ENCODE measurements around the gene CCNA1.

The CCNA1 gene
- 0.20 to 0.35 reads per million in 2 donors for total RNA-seq

- DNase-seq = no peak
Observed at GRCh38 chr13:36432106-36432544, at the start of gene CCNA1. CCNA1 (plus strand) TSS chr13:36432495; CDS start chr13:36433057, 562 bp downstream.

GRCh38 chr13:36385489-36385888, 46.8 kb upstream of the CCNA1 start:
- no peak for DNase-seq

GRCh38 chr13:36395280-36395679, 37.0 kb upstream of the CCNA1 start:
- DNase-seq = no peak

- DNase-seq = no peak
Observed at GRCh38 chr13:36405151-36405550, 27.1 kb upstream of the CCNA1 start.

GRCh38 chr13:36412736-36413135, 19.6 kb upstream of the CCNA1 start:
- DNase-seq = no peak

GRCh38 chr13:36413161-36413560, 19.1 kb upstream of the CCNA1 start:
- DNase-seq = no peak

- DNase-seq = no peak
Observed at GRCh38 chr13:36414461-36414860, 17.8 kb upstream of the CCNA1 start.

- DNase-seq = no peak
Observed at GRCh38 chr13:36417331-36417730, 15.0 kb upstream of the CCNA1 start.

- DNase-seq = no peak
Observed at GRCh38 chr13:36418022-36418805, 14.1 kb upstream of the CCNA1 start.

- DNase-seq = no peak
Observed at GRCh38 chr13:36420437-36420891, 11.8 kb upstream of the CCNA1 start.

GRCh38 chr13:36421447-36421846, 10.8 kb upstream of the CCNA1 start:
- DNase-seq = no peak

GRCh38 chr13:36428086-36428485, 4.2 kb upstream of the CCNA1 start:
- no peak for DNase-seq

- no peak for DNase-seq
Observed at GRCh38 chr13:36430247-36431203, 1.8 kb upstream of the CCNA1 start.

GRCh38 chr13:36431204-36432105, 840 bp upstream of the CCNA1 start:
- DNase-seq = no peak

GRCh38 chr13:36436811-36437210, 4.5 kb downstream of the CCNA1 start:
- DNase-seq = no peak

GRCh38 chr13:36438594-36439483, 6.5 kb downstream of the CCNA1 start:
- no peak for DNase-seq

- no peak for DNase-seq
Observed at GRCh38 chr13:36445278-36445677, 13.0 kb downstream of the CCNA1 start.

GRCh38 chr13:36445891-36446351, 13.6 kb downstream of the CCNA1 start:
- no peak for DNase-seq

- DNase-seq = no peak
Observed at GRCh38 chr13:36447501-36447900, 15.2 kb downstream of the CCNA1 start.

- no peak for DNase-seq
Observed at GRCh38 chr13:36450534-36450933, 18.2 kb downstream of the CCNA1 start.

- DNase-seq = no peak
Observed at GRCh38 chr13:36453516-36453915, 21.2 kb downstream of the CCNA1 start.
